Thoracic aorta (tissue), 2 donors: Measurements from ENCODE around the gene MS4A10. TPM values are rescaled to one million over a fixed set of nuclear protein-coding genes. Genes with fewer than 3 reads are reported as not detected.

Experiments
- ATAC-seq: fragments of 150-250 bp; one replicate; pipeline ENCODE4 v1.8.0; 2017; ENCODE audit warnings: low read depth; ENCODE audit not compliant: insufficient number of reproducible peaks, low FRiP score
- DNase-seq: peaks from one replicate; pipeline ENCODE4 v3.0.0-alpha.2; 2020; ENCODE audit warnings: low spot score
- H3K27ac ChIP-seq, 2 donors: fragments of 200-600 bp; sonication (generic); 1 replicate in 1 of 2; 2 replicates in 1 of 2; pipeline ENCODE4 v1.5.1; 2016; ENCODE audit warnings: mild to moderate bottlenecking in 2 of 2, moderate library complexity in 2 of 2
- H3K27me3 ChIP-seq: fragments of 200-600 bp; sonication (generic); replicated peaks from 2 replicates; pipeline ENCODE4 v1.6.0; 2016; ENCODE audit warnings: mild to moderate bottlenecking; ENCODE audit not compliant: insufficient read depth
- H3K36me3 ChIP-seq: fragments of 200-600 bp; sonication (generic); one replicate; pipeline ENCODE4 v1.5.1; 2016
- H3K4me1 ChIP-seq, 2 donors: fragments of 200-600 bp; sonication (generic); 1 replicate in 1 of 2; 2 replicates in 1 of 2; pipeline versions ENCODE4 v1.5.1 to v1.6.0; 2016; ENCODE audit warnings: low read depth in 2 of 2, mild to moderate bottlenecking in 1 of 2; ENCODE audit not compliant: control insufficient read depth in 1 of 2
- H3K4me3 ChIP-seq: fragments of 200-600 bp; sonication (generic); 2 replicates; pipeline ENCODE4 v1.5.1; 2016; ENCODE audit warnings: mild to moderate bottlenecking
- H3K9me3 ChIP-seq: fragments of 200-600 bp; sonication (generic); 2 replicates; pipeline ENCODE4 v1.5.1; 2016
- CTCF ChIP-seq: fragments of 200-600 bp; sonication (generic); IDR thresholded peaks from one replicate; pipeline ENCODE4 v1.5.1; 2019; ENCODE audit warnings: antibody characterized with exemption
- total RNA-seq, 2 donors: library from RNA; depleted of rRNA; stranded (reverse); fragments of >200 nt; gene quantifications; one replicate each; pipeline versions ENCODE4 v1.1.0 to v1.2.3, GENCODE V29; 2016

MS4A10 gene
- total RNA-seq, 2 donors from 2014 or later: not detected

- TF ChIP-seq CTCF: no peak
Measured at GRCh38 chr11:60801194-60801593, 16.1 kb downstream of the MS4A10 start.

GRCh38 chr11:60803273-60803936 is 18.3 kb downstream of the MS4A10 start:
- no peak for TF ChIP-seq CTCF
- no peaks in the 10 kb centered on the region for H3K36me3 ChIP-seq
- no peaks in the 10 kb centered on the region for H3K4me1 ChIP-seq
- H3K9me3 ChIP-seq: no peaks in the 10 kb centered on the region
- DNase-seq: no peak
- H3K27me3 ChIP-seq: no peaks in the 10 kb centered on the region
- ATAC-seq: no peak
- H3K27ac ChIP-seq: no peak overlapping the region
- H3K4me3 ChIP-seq: no peak overlapping the region

More at GRCh38 chr11:60801194-60801593, 16.1 kb downstream of the MS4A10 start:
- Histone ChIP-seq H3K9me3 (no peaks in the 10 kb centered on the region), H3K27ac (no peak overlapping the region), H3K27me3 (no peaks in the 10 kb centered on the region), H3K36me3 (no peaks in the 10 kb centered on the region), H3K4me3 (no peak overlapping the region), H3K4me1 (no peaks in the 10 kb centered on the region)
- no peak for DNase-seq
- ATAC-seq: no peak

- TF ChIP-seq CTCF: no peak
- DNase-seq (no peak), ATAC-seq (no peak)
- no peaks in the 10 kb centered on the region for H3K9me3 ChIP-seq
- H3K27ac ChIP-seq: no peak overlapping the region
- H3K4me1 ChIP-seq: no peaks in the 10 kb centered on the region
- no peaks in the 10 kb centered on the region for H3K36me3 ChIP-seq
- no peaks in the 10 kb centered on the region for H3K27me3 ChIP-seq
- no peak overlapping the region for H3K4me3 ChIP-seq
Measured at GRCh38 chr11:60809249-60809648, 24.1 kb downstream of the MS4A10 start.

GRCh38 chr11:60809691-60810090 is 24.6 kb downstream of the MS4A10 start:
- no peak overlapping the region for H3K4me3 ChIP-seq
- H3K4me1 ChIP-seq: no peaks in the 10 kb centered on the region
- no peaks in the 10 kb centered on the region for H3K27me3 ChIP-seq
- no peak for ATAC-seq
- DNase-seq: no peak
- H3K36me3 ChIP-seq: no peaks in the 10 kb centered on the region
- H3K27ac ChIP-seq: no peak overlapping the region
- H3K9me3 ChIP-seq: no peaks in the 10 kb centered on the region
- no peak for TF ChIP-seq CTCF

- no peak for DNase-seq
- TF ChIP-seq CTCF: no peak
- Histone ChIP-seq H3K27me3 (no peaks in the 10 kb centered on the region), H3K9me3 (no peaks in the 10 kb centered on the region), H3K27ac (no peak overlapping the region), H3K36me3 (no peaks in the 10 kb centered on the region), H3K4me1 (no peaks in the 10 kb centered on the region), H3K4me3 (no peak overlapping the region)
- ATAC-seq: no peak
Measured at GRCh38 chr11:60810151-60810550, 25.0 kb downstream of the MS4A10 start.
